GM12878 (cell line): ENCODE measurements around the gene TMEM18. TPM values are rescaled to one million over a fixed set of nuclear protein-coding genes. Genes with fewer than 3 reads are reported as not detected.
A peak's percentile ranks its signal among the peaks of the same experiment; 100 is the strongest.

Source experiments
- ATAC-seq: fragments of 200-7000 bp; cut with Tn5 transposase; 3 replicates; pipeline ENCODE4 v1.9.1; 2020; ENCODE audit warnings: mild to moderate bottlenecking, moderate library complexity
- BruUV-seq: library from RNA; stranded (reverse); fragments of 400-500 nt; replicated peaks from 2 replicates; lab custom pipeline; 2021; lab: Mats Ljungman, UMichigan
- CTCF ChIA-PET: fragments of 300-600 bp; sonication (Branson Sonifier 250); formaldehyde crosslinking; extraction: SDS; loops from one replicate; lab custom pipeline; 2021; ENCODE audit warnings: inconsistent platforms; lab: Yijun Ruan, JAX
- POLR2A ChIA-PET: fragments of 350-600 bp; formaldehyde crosslinking; extraction: SDS; loops from one replicate; lab custom pipeline; 2021; ENCODE audit warnings: inconsistent platforms; lab: Charles Lee
- RAD21 ChIA-PET: fragments of 300-600 bp; sonication (Branson Sonifier 250); formaldehyde crosslinking; loops from one replicate; lab custom pipeline; 2023; ENCODE audit warnings: antibody characterized with exemption; ENCODE audit not compliant: unreplicated experiment; lab: Charles Lee
- SMC1A ChIA-PET: fragments of 300-600 bp; sonication (Branson Sonifier 250); formaldehyde crosslinking; loops from one replicate; lab custom pipeline; 2023; ENCODE audit not compliant: unreplicated experiment, uncharacterized antibody; lab: Charles Lee
- DNase-seq: peaks from one replicate; pipeline ENCODE4 v3.0.0-alpha.2; 2011; ENCODE audit warnings: low read depth, low spot score
- FAIRE-seq: peaks from 3 replicates; lab custom pipeline; 2011; peaks lifted over from hg19 to GRCh38; lab: Jason Lieb, UNC
- H2AFZ ChIP-seq: 2 replicates; pipeline ENCODE4 v1.6.0; 2011; ENCODE audit warnings: low read depth, low read length, control low read depth; ENCODE audit not compliant: control insufficient read depth
- H3K27ac ChIP-seq: 2 replicates; pipeline ENCODE4 v1.5.1; 2011; ENCODE audit warnings: control low read depth; ENCODE audit not compliant: control insufficient read depth, insufficient read depth
- H3K27me3 ChIP-seq, 2 experiments: replicated peaks in 1 of 2; 2 replicates each; pipeline versions ENCODE4 v1.6.0 to v1.6.1; 2011; ENCODE audit warnings: low read length in 1 of 2; ENCODE audit not compliant: control insufficient read depth in 2 of 2, insufficient read depth in 2 of 2
- H3K36me3 ChIP-seq, 2 experiments: 2 replicates each; pipeline ENCODE4 v1.5.1; 2011; ENCODE audit warnings: low read length in 1 of 2; ENCODE audit not compliant: control insufficient read depth in 2 of 2, insufficient read depth in 2 of 2
- H3K4me1 ChIP-seq: 2 replicates; pipeline ENCODE4 v1.6.1; 2011; ENCODE audit warnings: mild to moderate bottlenecking, low read length, moderate library complexity, mixed read lengths; ENCODE audit not compliant: control insufficient read depth, insufficient read depth
- H3K4me2 ChIP-seq: 2 replicates; pipeline ENCODE4 v1.6.0; 2011; ENCODE audit warnings: control low read depth; ENCODE audit not compliant: control insufficient read depth, insufficient read depth
- H3K4me3 ChIP-seq: fragments of 200-600 bp; sonication (generic); 2 replicates; pipeline ENCODE4 v1.5.1; 2016
- H3K79me2 ChIP-seq: 2 replicates; pipeline ENCODE4 v1.6.0; 2011; ENCODE audit warnings: low read length; ENCODE audit not compliant: control insufficient read depth, insufficient read depth
- H3K9ac ChIP-seq: 2 replicates; pipeline ENCODE4 v1.8.0; 2011; ENCODE audit warnings: low read length, control low read depth, mixed read lengths; ENCODE audit not compliant: control insufficient read depth, insufficient read depth
- H3K9me3 ChIP-seq: replicated peaks from 3 replicates; pipeline ENCODE4 v1.5.1; 2011; ENCODE audit warnings: mild to moderate bottlenecking, low read length; ENCODE audit not compliant: control insufficient read depth, insufficient read depth
- H4K20me1 ChIP-seq: 2 replicates; pipeline ENCODE4 v1.6.0; 2011; ENCODE audit not compliant: control insufficient read depth, insufficient read depth
- BACH1 ChIP-seq: fragments of 450-650 bp; IDR thresholded peaks from 2 replicates; pipeline ENCODE4 v1.6.1; 2017; ENCODE audit warnings: mild to moderate bottlenecking, borderline replicate concordance
- BMI1 ChIP-seq: fragments of 450-650 bp; IDR thresholded peaks from 2 replicates; pipeline ENCODE4 v1.6.1; 2016; ENCODE audit warnings: mild to moderate bottlenecking, moderate library complexity, borderline replicate concordance
- EGR1 ChIP-seq, 2 experiments: IDR thresholded peaks; 1 replicate in 1 of 2; 2 replicates in 1 of 2; pipeline ENCODE4 v1.6.1; 2011 to 2012; ENCODE audit warnings: low read depth in 2 of 2, low read length in 2 of 2, borderline replicate concordance in 1 of 2, mild to moderate bottlenecking in 1 of 2, moderate library complexity in 1 of 2
- GATAD2B ChIP-seq: fragments of 450-650 bp; conservative IDR thresholded peaks from 2 replicates; pipeline ENCODE4 v1.6.1; 2017; ENCODE audit warnings: low read depth, mild to moderate bottlenecking, moderate library complexity
- MEF2A ChIP-seq: IDR thresholded peaks from 2 replicates; pipeline ENCODE4 v1.6.1; 2011; ENCODE audit warnings: low read depth, mild to moderate bottlenecking, low read length, moderate library complexity; ENCODE audit not compliant: insufficient read depth
- MEF2B ChIP-seq: fragments of 450-650 bp; IDR thresholded peaks from 2 replicates; pipeline ENCODE4 v1.6.1; 2018; ENCODE audit warnings: mild to moderate bottlenecking, moderate library complexity; ENCODE audit not compliant: partially characterized antibody, poor library complexity, severe bottlenecking
- MXI1 ChIP-seq: fragments of 150-350 bp; IDR thresholded peaks from 2 replicates; pipeline ENCODE4 v1.6.1; 2011; ENCODE audit warnings: low read depth, mild to moderate bottlenecking, inconsistent platforms, low read length, improper control_type of control experiment
- NR2C2 ChIP-seq: IDR thresholded peaks from 2 replicates; pipeline ENCODE4 v1.6.1; 2011; ENCODE audit warnings: borderline replicate concordance, low read depth; ENCODE audit not compliant: control insufficient read depth, insufficient read length
- PAX5 ChIP-seq: IDR thresholded peaks from 2 replicates; pipeline ENCODE4 v1.6.1; 2011; ENCODE audit warnings: low read depth, low read length, borderline replicate concordance
- POLR2AphosphoS2 ChIP-seq: IDR thresholded peaks from 2 replicates; pipeline ENCODE4 v1.6.1; 2011; ENCODE audit warnings: low read depth, mild to moderate bottlenecking, low read length, improper control_type of control experiment, moderate library complexity
- WRNIP1 ChIP-seq: IDR thresholded peaks from 2 replicates; pipeline ENCODE4 v1.6.1; 2011; ENCODE audit warnings: low read depth, low read length, improper control_type of control experiment, borderline replicate concordance
- ZNF274 ChIP-seq: IDR thresholded peaks from one replicate; pipeline ENCODE4 v1.8.0; 2011; ENCODE audit not compliant: insufficient read length, insufficient read depth
- WGBS: methylation state at CpG from one replicate; pipeline ENCODE4 v1.1.6; 2016; ENCODE audit warnings: low lambda C conversion rate; ENCODE audit not compliant: insufficient replicate concordance, insufficient coverage; ENCODE audit errors: missing lambda C conversion rate; 5-methylcytosine and 5-hydroxymethylcytosine counted together
- in situ Hi-C: fragments of 300-500 bp; cut with MboI; formaldehyde crosslinking; loops from 9 replicates; pipeline ENCODE4 v1.14.3; 2018; ENCODE audit warnings: mixed read lengths
- intact Hi-C: fragments of 100-400 bp; cut with micrococcal nuclease; formaldehyde crosslinking; loops from one replicate; pipeline ENCODE4 v1.14.2; 2022; ENCODE audit not compliant: unreplicated experiment
- polyA plus RNA-seq, 11 experiments: library from polyadenylated mRNA; depleted of rRNA in 4 of 11; unstranded in 6 of 11; stranded (reverse) in 5 of 11; fragments of >200 nt; fragmentation: Nextera tagmentation in 4 of 11; fragmentation: Illumina TruSeq in 1 of 11; extraction: Ambion mirVana in 4 of 11; extraction: Trizol in 1 of 11; gene quantifications; 1 replicate in 1 of 11; 2 replicates in 10 of 11; pipeline versions ENCODE4 v1.2.1 to v1.2.3, GENCODE V29; 2011 to 2016; ENCODE audit warnings: inconsistent platforms in 2 of 11, missing spikeins in 2 of 11, low read depth in 1 of 11
- total RNA-seq, 4 experiments: library from RNA; depleted of rRNA in 3 of 4; stranded (reverse); fragments of >200 nt in 3 of 4; fragmentation: Illumina TruSeq in 1 of 4; extraction: Trizol in 1 of 4; gene quantifications; 2 replicates each; pipeline versions ENCODE4 v1.2.1 to v1.2.3, GENCODE V29; 2013 to 2021
- TF ChIP-seq, protein P1 (sequence below): fragments of 450-650 bp; IDR thresholded peaks from 2 replicates; pipeline ENCODE4 v1.6.1; 2016; ENCODE audit warnings: mild to moderate bottlenecking

Gene TMEM18
- total and polyA plus RNA-seq, 10 of the 15 experiments (the other 5 are each of a cell fraction or from before 2014, with no cell fraction given) = 11.2 to 56.3 (median 26.0) TPM

DNA sequence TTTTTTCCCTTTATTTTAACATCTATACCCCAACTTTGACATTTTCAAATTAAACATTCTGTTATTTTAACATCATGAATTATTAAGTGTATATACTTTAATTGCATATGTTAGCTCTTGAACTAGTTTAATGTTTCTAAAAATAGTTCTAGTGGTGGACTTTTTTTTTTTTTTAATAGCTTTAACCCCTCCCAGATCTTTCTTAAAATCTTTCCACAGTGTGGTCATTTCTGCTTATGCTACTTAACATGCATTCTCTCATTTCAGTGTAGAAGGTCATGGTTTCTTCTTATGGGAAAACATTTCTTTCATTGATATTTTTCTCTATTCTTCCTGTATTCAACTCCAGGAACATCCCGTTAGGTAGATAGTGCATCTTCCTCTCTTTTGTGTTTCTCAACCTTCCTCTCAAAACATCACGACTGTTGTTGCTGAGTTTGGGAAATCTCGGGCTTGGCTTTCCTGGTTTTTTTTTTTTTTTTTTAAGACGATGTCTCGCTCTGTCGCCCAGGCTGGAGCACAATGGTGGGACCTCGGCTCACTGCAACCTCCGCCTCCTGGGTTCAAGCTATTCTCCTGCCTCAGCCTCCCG, 849 bp upstream of the TMEM18 start:
- intact Hi-C loops = no loop called here
- Histone ChIP-seq H3K36me3 (0 out of 4 replicates have a peak, but pooled peaks cover 0 to 2% of the 10 kb centered on the region in 2 experiments), H3K27me3 (no peaks in the 10 kb centered on the region), H3K27ac (peak overlapping the region; percentile 99), H3K79me2 (peaks cover 23% of the 10 kb centered on the region), H3K4me1 (peaks cover 10% of the 10 kb centered on the region), H3K9ac (peak overlapping the region; percentile 91), H2AFZ (peak overlapping the region; percentile 98), H3K4me2 (peak overlapping the region; percentile 77), H3K9me3 (no peaks in the 10 kb centered on the region; the same call in 2 of the 3 replicates), H4K20me1 (0 out of 2 replicates have a peak, but pooled peaks cover 6% of the 10 kb centered on the region)
- no peak for ATAC-seq
- ChIA-PET RAD21 (interaction anchor here (1.9 kb wide), 1 partner anchor 28 kb away, joined by 4 read pairs; no protein-coding TSS in a partner anchor), POLR2A (interaction anchor here (1.2 kb wide), 1 partner anchor 18 kb away, joined by 5 read pairs; no protein-coding TSS in a partner anchor), SMC1A (no interaction called here), CTCF (interaction anchor here (0.9 kb wide), 1 partner anchor 38 kb away, joined by 3 read pairs; no protein-coding TSS in a partner anchor)
- no peak for DNase-seq
- in situ Hi-C loops = loop anchor here (5.0 kb wide), 1 partner anchor 411 kb away; no protein-coding TSS in a partner anchor
- no peak for FAIRE-seq
- no TSS peak for BruUV-seq
- TF ChIP-seq MEF2A = 0 out of 2 replicates have a peak, but pooled peaks have one; percentile 12
- TF ChIP-seq BMI1 = no peak
- peak; percentile 24 for TF ChIP-seq MEF2B
- TF ChIP-seq, all 136 proteins: peak for 2
- peak overlapping the region; percentile 78 for H3K4me3 ChIP-seq
- 0% methylated on average over 2 of the region's 9 CpGs for WGBS

DNA sequence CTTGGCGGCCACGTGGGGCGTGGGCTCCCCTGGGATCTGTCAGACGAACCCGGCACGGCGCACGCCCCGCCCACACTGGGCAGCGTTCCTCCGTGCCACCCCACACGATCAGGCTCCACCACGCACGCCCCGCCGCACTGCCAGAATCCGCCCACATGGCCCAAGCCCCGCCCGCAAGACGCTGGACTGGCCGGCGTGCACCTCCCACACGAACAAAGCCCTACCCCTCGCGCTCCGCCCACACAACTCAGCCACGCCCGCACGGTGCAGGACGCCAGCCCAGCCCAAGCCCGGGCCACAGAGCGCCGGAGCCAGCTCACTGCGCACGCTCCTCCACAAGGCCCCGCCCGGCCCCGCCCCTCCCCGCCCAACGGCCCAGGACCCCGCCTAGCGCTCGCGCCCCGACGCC, 555 bp downstream of the TMEM18 start:
- peaks cover 24% of the 10 kb centered on the region for H3K79me2 ChIP-seq
- H3K36me3 ChIP-seq = peaks cover 2 to 9% of the 10 kb centered on the region in 2 experiments; a peak in 3 of 4 replicates
- H3K27me3 ChIP-seq = no peaks in the 10 kb centered on the region
- intact Hi-C loops (no loop called here), in situ Hi-C loops (loop anchor here (5.0 kb wide), 1 partner anchor 409 kb away; no protein-coding TSS in a partner anchor)
- peak overlapping the region; percentile 81 for H3K4me3 ChIP-seq
- CTCF ChIA-PET = no interaction called here
- ATAC-seq (peak; percentile 91), DNase-seq (peak; percentile 91), FAIRE-seq (peak; percentile 75)
- H3K9ac ChIP-seq = peak overlapping the region; percentile 44
- H3K27ac ChIP-seq = peak overlapping the region; percentile 42; the same call in 1 of the 2 replicates
- POLR2A ChIA-PET = interaction anchor here (0.5 kb wide), 1 partner anchor 147 kb away, joined by 3 read pairs; no protein-coding TSS in a partner anchor
- BruUV-seq = no TSS peak
- H2AFZ ChIP-seq = peak overlapping the region; percentile 69
- SMC1A ChIA-PET = interaction anchor here (1.4 kb wide), 1 partner anchor 19 kb away, joined by 3 read pairs; no protein-coding TSS in a partner anchor
- H4K20me1 ChIP-seq = 0 out of 2 replicates have a peak, but pooled peaks cover 6% of the 10 kb centered on the region
- H3K9me3 ChIP-seq = no peaks in the 10 kb centered on the region; the same call in 2 of the 3 replicates
- WGBS = 2% methylated on average over 27 of the region's 46 CpGs
- H3K4me1 ChIP-seq = peaks cover 10% of the 10 kb centered on the region
- H3K4me2 ChIP-seq = peak overlapping the region; percentile 95; the same call in 1 of the 2 replicates
- RAD21 ChIA-PET = no interaction called here
- 0 out of 2 replicates have a peak, but pooled peaks have one; percentile 15 for TF ChIP-seq BACH1
- TF ChIP-seq MEF2B = peak; percentile 9
- TF ChIP-seq, protein P1, sequence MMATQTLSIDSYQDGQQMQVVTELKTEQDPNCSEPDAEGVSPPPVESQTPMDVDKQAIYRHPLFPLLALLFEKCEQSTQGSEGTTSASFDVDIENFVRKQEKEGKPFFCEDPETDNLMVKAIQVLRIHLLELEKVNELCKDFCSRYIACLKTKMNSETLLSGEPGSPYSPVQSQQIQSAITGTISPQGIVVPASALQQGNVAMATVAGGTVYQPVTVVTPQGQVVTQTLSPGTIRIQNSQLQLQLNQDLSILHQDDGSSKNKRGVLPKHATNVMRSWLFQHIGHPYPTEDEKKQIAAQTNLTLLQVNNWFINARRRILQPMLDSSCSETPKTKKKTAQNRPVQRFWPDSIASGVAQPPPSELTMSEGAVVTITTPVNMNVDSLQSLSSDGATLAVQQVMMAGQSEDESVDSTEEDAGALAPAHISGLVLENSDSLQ = peak; percentile 52; the same call in 1 of the 2 replicates
- TF ChIP-seq ZNF274 = no peak
- TF ChIP-seq PAX5 = peak; percentile 60; the same call in 1 of the 2 replicates
- no peak; the same call in 1 of the 2 replicates for TF ChIP-seq POLR2AphosphoS2
- TF ChIP-seq MXI1 = peak; percentile 92
- TF ChIP-seq GATAD2B = no peak
- no peak for TF ChIP-seq NR2C2
- no peak for TF ChIP-seq WRNIP1
- TF ChIP-seq EGR1 (IDR thresholded peaks at IDR 0.05; ENCODE audit: borderline replicate concordance in 1 of 2, low read depth in 2 of 2, low read length in 2 of 2) = peak in 1 of 2 experiments; percentile 87; a peak in 2 of 3 replicates
